Common myeloid progenitor, CD34-positive (primary cell): ENCODE results near the gene REXO4.
A peak's percentile ranks its signal among the peaks of the same experiment; 100 is the strongest.

Experiments
- CTCF ChIA-PET: fragments of 350-600 bp; sonication (Branson Sonifier 250); formaldehyde crosslinking; loops from one replicate; lab custom pipeline; 2021; ENCODE audit warnings: antibody characterized with exemption; lab: Charles Lee
- POLR2A ChIA-PET: fragments of 350-600 bp; sonication (Branson Sonifier 250); formaldehyde crosslinking; loops from one replicate; lab custom pipeline; 2021; ENCODE audit warnings: antibody characterized with exemption; lab: Charles Lee
- DNase-seq, 3 donors: peaks; one replicate each; pipeline versions ENCODE4 v3.0.0 to v3.0.0-alpha.2; 2013
- H3K27ac ChIP-seq, 2 experiments: 1 replicate in 1 of 2; 2 replicates in 1 of 2; pipeline ENCODE4 v1.7.0; 2013; ENCODE audit warnings: inconsistent platforms in 2 of 2, low read length in 2 of 2, mild to moderate bottlenecking in 2 of 2, low read depth in 1 of 2, moderate library complexity in 1 of 2; ENCODE audit not compliant: severe bottlenecking in 2 of 2, insufficient read depth in 1 of 2, poor library complexity in 1 of 2
- H3K27me3 ChIP-seq, 5 experiments: replicated peaks in 2 of 5; 1 replicate in 3 of 5; 2 replicates in 2 of 5; pipeline versions ENCODE4 v1.6.1 to v1.7.0; 2013; ENCODE audit warnings: low read length in 4 of 5, mild to moderate bottlenecking in 2 of 5, moderate library complexity in 2 of 5, inconsistent platforms in 1 of 5; ENCODE audit not compliant: insufficient read depth in 5 of 5, control insufficient read depth in 4 of 5
- H3K36me3 ChIP-seq, 4 experiments: 1 replicate in 2 of 4; 2 replicates in 2 of 4; pipeline versions ENCODE4 v1.6.1 to v1.7.0; 2013; ENCODE audit warnings: low read length in 3 of 4, control low read depth in 1 of 4, mild to moderate bottlenecking in 1 of 4; ENCODE audit not compliant: control insufficient read depth in 4 of 4, insufficient read depth in 4 of 4
- H3K4me1 ChIP-seq, 4 experiments: 1 replicate in 3 of 4; 2 replicates in 1 of 4; pipeline versions ENCODE4 v1.6.1 to v1.7.1; 2013; ENCODE audit warnings: low read length in 3 of 4, mild to moderate bottlenecking in 3 of 4, control low read depth in 1 of 4, inconsistent platforms in 1 of 4, moderate library complexity in 1 of 4; ENCODE audit not compliant: control insufficient read depth in 4 of 4, insufficient read depth in 4 of 4; ENCODE audit errors: control extremely low read depth in 1 of 4
- H3K4me3 ChIP-seq, 7 experiments: 1 replicate in 4 of 7; 2 replicates in 3 of 7; pipeline versions ENCODE4 v1.5.1 to v1.7.0; 2013; ENCODE audit warnings: mild to moderate bottlenecking in 7 of 7, low read length in 6 of 7, moderate library complexity in 6 of 7, inconsistent platforms in 2 of 7, low read depth in 2 of 7, control low read depth in 1 of 7; ENCODE audit not compliant: insufficient read depth in 4 of 7, control insufficient read depth in 1 of 7; ENCODE audit errors: extremely low read depth in 1 of 7
- H3K9me3 ChIP-seq, 5 experiments: 1 replicate in 4 of 5; 2 replicates in 1 of 5; pipeline versions ENCODE4 v1.6.1 to v1.7.1; 2013; ENCODE audit warnings: low read length in 4 of 5, mild to moderate bottlenecking in 2 of 5, inconsistent platforms in 1 of 5, low read depth in 1 of 5, moderate library complexity in 1 of 5; ENCODE audit not compliant: control insufficient read depth in 4 of 5, insufficient read depth in 2 of 5; ENCODE audit errors: control extremely low read depth in 1 of 5
- WGBS: methylation state at CpG from one replicate; pipeline ENCODE4 v1.1.5; 2013; ENCODE audit not compliant: insufficient coverage; 5-methylcytosine and 5-hydroxymethylcytosine counted together

Gene REXO4

DNA sequence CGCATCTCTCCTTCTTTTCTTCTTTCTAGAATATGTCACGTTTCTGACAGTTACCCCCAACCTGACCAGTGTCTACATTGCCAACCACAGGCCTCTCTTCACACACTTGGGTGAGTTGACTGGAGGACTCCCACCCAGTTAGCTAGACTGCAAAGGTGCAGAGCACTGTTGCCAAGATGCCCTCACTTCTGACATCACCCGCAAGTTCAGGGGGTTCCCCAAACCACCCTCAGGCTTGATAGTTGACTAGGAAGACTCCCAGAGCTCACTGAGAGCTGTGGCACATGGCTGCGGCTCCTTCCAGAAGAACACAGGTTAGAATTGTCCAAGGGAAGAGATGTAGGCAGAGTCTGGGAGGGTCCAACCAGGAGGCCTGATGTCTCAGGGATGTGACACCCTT lies 21.5 kb upstream of the REXO4 start:
- H3K27me3 ChIP-seq = no peaks in the 10 kb centered on the region
- no peak overlapping the region for H3K4me3 ChIP-seq
- ChIA-PET CTCF (interaction anchor here (0.7 to 1.8 kb wide), 3 partner anchors 16 to 201 kb away, joined by 3 to 4 read pairs (median 3); no protein-coding TSS in a partner anchor), POLR2A (no interaction called here)
- H3K4me1 ChIP-seq = no peaks in the 10 kb centered on the region
- no peak overlapping the region for H3K27ac ChIP-seq
- WGBS = 86% methylated on average over 3 of the region's 4 CpGs
- H3K36me3 ChIP-seq = no peaks in the 10 kb centered on the region
- H3K9me3 ChIP-seq = no peaks in the 10 kb centered on the region
- DNase-seq = no peak

- Histone ChIP-seq H3K4me3 (no peak overlapping the region), H3K36me3 (no peaks in the 10 kb centered on the region), H3K9me3 (no peaks in the 10 kb centered on the region), H3K27ac (no peak overlapping the region), H3K27me3 (no peaks in the 10 kb centered on the region), H3K4me1 (no peaks in the 10 kb centered on the region)
- ChIA-PET CTCF (interaction anchor here (1.2 to 1.8 kb wide), 3 partner anchors 34 to 71 kb away, joined by 3 to 4 read pairs (median 3); no protein-coding TSS in a partner anchor), POLR2A (no interaction called here)
- DNase-seq = no peak
- WGBS = 95% methylated on average over 20 of the region's 20 CpGs
Observed at GRCh38 chr9:133437753-133438531, 20.1 kb upstream of the REXO4 start.

- H3K4me1 ChIP-seq = no peaks in the 10 kb centered on the region
- H3K4me3 ChIP-seq = no peak overlapping the region
- H3K36me3 ChIP-seq = no peaks in the 10 kb centered on the region
- ChIA-PET CTCF (no interaction called here), POLR2A (no interaction called here)
- no peak overlapping the region for H3K27ac ChIP-seq
- no peaks in the 10 kb centered on the region for H3K27me3 ChIP-seq
- H3K9me3 ChIP-seq = no peaks in the 10 kb centered on the region
- DNase-seq = no peak
- 93% methylated on average over 6 of the region's 16 CpGs for WGBS
Observed at GRCh38 chr9:133436681-133437080, 18.9 kb upstream of the REXO4 start.

- no peak for DNase-seq
Observed at GRCh38 chr9:133433351-133433843, 15.6 kb upstream of the REXO4 start.

GRCh38 chr9:133430244-133430643 lies 12.4 kb upstream of the REXO4 start:
- Histone ChIP-seq H3K4me1 (peaks cover 0 to 15% (median 12%) of the 10 kb centered on the region in 4 experiments), H3K36me3 (no peaks in the 10 kb centered on the region), H3K27me3 (peaks cover 0 to 18% (median 12%) of the 10 kb centered on the region in 5 experiments), H3K4me3 (no peak overlapping the region), H3K27ac (no peak overlapping the region), H3K9me3 (no peaks in the 10 kb centered on the region)
- POLR2A ChIA-PET = no interaction called here
- CTCF ChIA-PET = interaction anchor here (0.6 to 2.8 kb wide), 7 partner anchors 11 to 206 kb away, joined by 3 to 9 read pairs (median 3); partner anchors contain the start of gene REXO4
- DNase-seq = peak in 1 of 3 donors; percentile 15
- WGBS = no CpG with 5 or more reads among the region's 1 CpG

More at GRCh38 chr9:133433351-133433843, 15.6 kb upstream of the REXO4 start:
- Histone ChIP-seq H3K27me3 (peaks cover 0 to 2% (median 0%) of the 10 kb centered on the region in 5 experiments), H3K36me3 (no peaks in the 10 kb centered on the region), H3K4me3 (no peak overlapping the region), H3K27ac (no peak overlapping the region), H3K9me3 (no peaks in the 10 kb centered on the region), H3K4me1 (peaks cover 0 to 11% (median 7%) of the 10 kb centered on the region in 4 experiments)
- ChIA-PET POLR2A (no interaction called here), CTCF (interaction anchor here (1.1 to 1.4 kb wide), 2 partner anchors 9 to 18 kb away, joined by 3 read pairs; no protein-coding TSS in a partner anchor)
- WGBS = 96% methylated on average over 10 of the region's 11 CpGs

DNA sequence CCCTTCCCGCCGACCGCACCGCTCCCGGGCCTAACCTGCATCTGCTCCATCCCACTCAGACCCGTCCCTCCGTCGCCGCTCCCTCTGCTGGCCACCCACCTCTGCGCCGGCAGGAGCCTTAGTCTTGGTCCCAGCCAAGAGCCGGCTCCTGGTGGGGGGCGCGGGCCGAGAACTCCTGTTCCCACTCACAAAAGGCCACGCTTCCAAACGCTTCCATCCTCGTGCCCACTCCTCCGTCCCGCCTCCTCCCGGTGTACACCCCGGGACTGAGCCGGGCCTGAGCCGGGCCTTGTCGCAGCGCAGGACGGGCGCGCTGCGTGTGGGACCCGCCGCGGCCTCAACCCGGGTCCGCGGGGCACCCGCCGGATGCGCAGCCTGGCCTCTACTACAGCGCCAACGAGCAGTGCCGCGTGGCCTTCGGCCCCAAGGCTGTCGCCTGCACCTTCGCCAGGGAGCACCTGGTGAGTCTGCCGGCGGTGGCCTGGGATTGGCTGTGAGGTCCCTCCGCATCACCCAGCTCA lies 11.9 kb upstream of the REXO4 start:
- ChIA-PET CTCF (interaction anchor here (0.9 to 2.8 kb wide), 6 partner anchors 11 to 55 kb away, joined by 3 to 9 read pairs (median 4); partner anchors contain the start of gene REXO4), POLR2A (no interaction called here)
- H3K9me3 ChIP-seq = no peaks in the 10 kb centered on the region

More for the DNA sequence above, 11.9 kb upstream of the REXO4 start:
- 39% methylated on average over 31 of the region's 49 CpGs for WGBS
- Histone ChIP-seq H3K36me3 (no peaks in the 10 kb centered on the region), H3K4me3 (peak overlapping the region in 2 of 7 experiments; percentile 4 to 28), H3K4me1 (peaks cover 0 to 15% (median 12%) of the 10 kb centered on the region in 4 experiments), H3K27me3 (peaks cover 0 to 18% (median 12%) of the 10 kb centered on the region in 5 experiments), H3K27ac (no peak overlapping the region)
- DNase-seq = peak; percentile 45 to 60 (median 54)
